ENCODE results near the gene SLC18B1.

The SLC18B1 gene

GRCh38 chr6:132813173-132813856 lies 14.9 kb upstream of the SLC18B1 start:
- in situ Hi-C loops (cut with MboI; ENCODE audit: low sequenced_read_pairs, unreplicated experiment), result no loop called here
- TF ChIP-seq CTCF (IDR thresholded peaks at IDR 0.05; ENCODE audit: borderline replicate concordance, control extremely low read depth, extremely low read depth, insufficient read depth, missing control alignments), result no peak
- peak; percentile 39 for DNase-seq (ENCODE audit: low spot score)

- DNase-seq (ENCODE audit: low spot score), result no peak
- in situ Hi-C loops (cut with MboI; ENCODE audit: low sequenced_read_pairs, unreplicated experiment), result no loop called here
- TF ChIP-seq CTCF (IDR thresholded peaks at IDR 0.05; ENCODE audit: borderline replicate concordance, control extremely low read depth, extremely low read depth, insufficient read depth, missing control alignments), result no peak
These were observed 14.3 kb upstream of the SLC18B1 start for GRCh38 chr6:132812756-132813172.

- TF ChIP-seq CTCF (IDR thresholded peaks at IDR 0.05; ENCODE audit: borderline replicate concordance, control extremely low read depth, extremely low read depth, insufficient read depth, missing control alignments), result no peak
- no peak for DNase-seq (ENCODE audit: low spot score)
- in situ Hi-C loops (cut with MboI; ENCODE audit: low sequenced_read_pairs, unreplicated experiment), result no loop called here
These were observed 13.9 kb upstream of the SLC18B1 start for GRCh38 chr6:132812255-132812732.

GRCh38 chr6:132811276-132811675 lies 12.8 kb upstream of the SLC18B1 start:
- in situ Hi-C loops (cut with MboI; ENCODE audit: low sequenced_read_pairs, unreplicated experiment), result no loop called here
- no peak for TF ChIP-seq CTCF (IDR thresholded peaks at IDR 0.05; ENCODE audit: borderline replicate concordance, control extremely low read depth, extremely low read depth, insufficient read depth, missing control alignments)
- DNase-seq (ENCODE audit: low spot score), result no peak

GRCh38 chr6:132805548-132805947 lies 7.1 kb upstream of the SLC18B1 start:
- no peak for DNase-seq (ENCODE audit: low spot score)
- in situ Hi-C loops (cut with MboI; ENCODE audit: low sequenced_read_pairs, unreplicated experiment), result no loop called here
- TF ChIP-seq CTCF (IDR thresholded peaks at IDR 0.05; ENCODE audit: borderline replicate concordance, control extremely low read depth, extremely low read depth, insufficient read depth, missing control alignments), result no peak

- in situ Hi-C loops (cut with MboI; ENCODE audit: low sequenced_read_pairs, unreplicated experiment), result no loop called here
- TF ChIP-seq CTCF (IDR thresholded peaks at IDR 0.05; ENCODE audit: borderline replicate concordance, control extremely low read depth, extremely low read depth, insufficient read depth, missing control alignments), result no peak
- DNase-seq (ENCODE audit: low spot score), result no peak
These were observed 5.8 kb upstream of the SLC18B1 start for GRCh38 chr6:132804251-132804650.

All from GM13976 (cell line).